Retina (tissue), 1 donor: ENCODE measurements around the gene ZIC5.

ENCODE experiments used
- DNase-seq: peaks from one replicate; pipeline ENCODE4 v3.0.0-alpha.2; 2016

Gene ZIC5

DNA sequence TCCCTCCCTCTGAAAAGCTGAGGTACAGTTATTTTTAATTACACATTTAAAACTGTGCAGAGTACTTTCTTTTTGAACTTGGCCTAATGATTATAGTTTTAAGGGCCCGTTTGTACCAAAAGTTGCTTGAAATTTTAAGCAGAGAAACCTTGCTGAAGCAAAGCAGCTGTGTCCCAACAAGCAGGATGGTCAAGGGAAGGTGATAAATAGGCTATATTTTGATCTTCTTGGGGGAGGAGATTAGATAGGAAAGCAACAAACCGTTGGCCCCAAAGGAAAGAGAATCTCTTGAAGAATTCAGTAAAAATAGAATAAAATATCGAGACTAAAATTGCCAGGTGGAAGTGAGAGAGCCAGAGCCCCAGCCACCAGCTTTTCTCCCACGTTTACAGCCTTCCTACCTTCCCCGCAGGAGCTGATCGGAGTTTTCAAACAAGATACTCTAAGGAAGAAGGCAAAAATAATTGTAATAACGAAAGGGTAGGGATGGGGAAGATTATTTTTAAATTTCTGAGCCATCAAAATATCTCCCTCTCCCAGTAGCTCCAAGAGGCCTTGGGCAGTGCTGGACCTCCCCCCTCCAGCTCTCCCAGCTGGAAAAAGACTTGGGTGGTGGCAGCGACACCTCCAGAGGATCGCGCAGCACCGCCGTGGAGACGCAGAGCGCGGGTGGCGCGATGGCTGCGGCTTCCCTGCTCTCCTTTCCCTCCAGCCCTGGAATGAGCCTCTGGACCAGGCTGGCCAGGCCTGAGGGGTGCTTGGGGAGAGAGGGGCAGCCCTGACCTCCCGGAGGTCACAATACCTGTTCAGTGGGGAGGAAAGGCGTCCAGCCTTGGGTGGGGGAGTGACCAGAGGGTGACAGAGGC is 15.8 kb upstream of the ZIC5 start:
- peak; percentile 90 for DNase-seq

- peak; percentile 77 for DNase-seq
Measured at GRCh38 chr13:99986741-99987140, 15.2 kb upstream of the ZIC5 start.

DNA sequence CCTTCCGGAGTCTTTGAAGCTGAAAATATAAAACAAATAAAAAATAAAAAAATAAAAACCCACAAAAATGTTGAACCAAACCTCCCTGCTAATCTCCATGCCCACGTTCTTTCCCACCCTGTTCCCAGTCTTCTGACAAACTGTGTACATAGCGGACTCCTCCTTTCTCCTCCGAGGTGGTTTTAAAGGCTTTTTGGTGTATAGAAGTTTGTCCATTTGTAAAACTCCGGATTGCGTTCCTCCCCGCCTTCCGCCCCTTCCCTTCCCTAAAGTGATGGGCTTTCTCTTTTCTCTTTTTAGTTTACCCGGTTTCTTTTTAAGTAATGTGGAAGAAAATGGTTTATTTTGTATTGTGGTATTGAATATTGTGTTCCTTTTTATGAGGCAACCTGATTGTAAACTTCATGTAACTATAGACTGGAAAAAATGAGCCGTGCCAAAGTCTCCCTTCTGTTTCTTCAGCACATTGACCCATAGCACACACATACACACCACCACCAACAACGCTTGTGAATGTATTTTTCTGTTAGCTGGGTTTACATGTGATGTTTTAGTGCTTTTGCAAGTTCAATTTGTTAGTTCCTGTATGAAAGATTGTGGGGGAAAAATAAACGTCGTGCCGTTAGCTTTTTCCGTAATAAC is 14.4 kb upstream of the ZIC5 start:
- DNase-seq, result peak; percentile 76

GRCh38 chr13:99985241-99985874 is 13.8 kb upstream of the ZIC5 start:
- DNase-seq, result no peak

DNA sequence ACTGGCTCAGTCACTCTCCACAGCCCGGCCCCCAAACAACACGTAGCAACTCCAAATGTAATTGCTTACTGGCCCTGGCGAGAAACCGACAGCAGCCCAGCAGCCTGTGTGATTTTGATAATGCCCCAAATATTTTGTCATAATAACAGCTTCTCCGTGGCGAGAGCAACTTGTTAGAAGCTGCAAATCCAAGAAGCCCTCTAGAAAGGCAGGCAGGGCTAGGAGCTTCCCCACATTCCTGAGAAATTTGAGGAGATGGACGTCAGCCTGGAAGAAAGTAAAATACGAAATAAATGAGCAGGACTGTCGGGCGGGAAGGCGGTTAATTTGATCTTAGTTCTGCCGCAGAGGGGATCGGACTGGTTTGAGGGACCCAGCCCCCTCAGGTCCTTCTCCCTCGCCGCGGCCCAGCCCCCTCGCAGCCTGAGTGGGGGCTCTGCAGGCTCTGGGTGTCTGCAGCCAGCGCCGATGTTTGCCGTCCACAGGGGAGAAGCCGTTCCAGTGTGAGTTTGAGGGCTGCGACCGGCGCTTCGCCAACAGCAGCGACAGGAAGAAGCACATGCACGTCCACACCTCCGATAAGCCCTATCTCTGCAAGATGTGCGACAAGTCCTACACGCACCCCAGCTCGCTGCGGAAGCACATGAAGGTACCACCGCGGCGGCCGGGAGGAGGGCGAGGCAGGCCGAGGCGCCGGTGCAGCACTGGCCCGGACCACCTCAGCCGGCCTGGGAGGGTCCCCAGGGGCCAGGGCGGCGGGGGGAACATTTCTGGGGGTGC is 13.1 kb upstream of the ZIC5 start:
- peak; percentile 83 for DNase-seq

GRCh38 chr13:99983499-99984401 is 12.2 kb upstream of the ZIC5 start:
- DNase-seq, result peak; percentile 77

DNA sequence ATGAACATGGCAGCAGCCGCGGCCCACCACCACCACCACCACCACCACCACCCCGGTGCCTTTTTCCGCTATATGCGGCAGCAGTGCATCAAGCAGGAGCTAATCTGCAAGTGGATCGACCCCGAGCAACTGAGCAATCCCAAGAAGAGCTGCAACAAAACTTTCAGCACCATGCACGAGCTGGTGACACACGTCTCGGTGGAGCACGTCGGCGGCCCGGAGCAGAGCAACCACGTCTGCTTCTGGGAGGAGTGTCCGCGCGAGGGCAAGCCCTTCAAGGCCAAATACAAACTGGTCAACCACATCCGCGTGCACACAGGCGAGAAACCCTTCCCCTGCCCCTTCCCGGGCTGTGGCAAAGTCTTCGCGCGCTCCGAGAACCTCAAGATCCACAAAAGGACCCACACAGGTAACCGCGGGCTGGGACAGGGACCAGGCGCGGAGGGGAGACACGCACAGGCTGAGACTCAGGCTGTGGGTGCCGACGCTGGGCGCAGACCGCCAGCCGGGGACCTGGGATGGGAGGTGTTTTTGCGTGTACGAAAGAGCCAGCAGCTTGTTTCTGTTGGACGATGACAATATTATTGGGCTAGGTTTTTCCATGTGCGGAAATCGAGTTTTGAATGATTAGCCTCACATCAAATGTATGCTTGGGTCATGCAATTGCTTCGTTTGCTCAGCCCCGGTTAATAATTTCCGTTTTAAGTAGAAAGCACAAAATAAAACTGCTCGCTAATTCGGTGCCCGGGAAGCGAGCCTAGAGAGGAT is 11.3 kb upstream of the ZIC5 start:
- DNase-seq, result peak; percentile 65

- peak; percentile 64 for DNase-seq
Measured at GRCh38 chr13:99982036-99982730, 10.6 kb upstream of the ZIC5 start.

DNA sequence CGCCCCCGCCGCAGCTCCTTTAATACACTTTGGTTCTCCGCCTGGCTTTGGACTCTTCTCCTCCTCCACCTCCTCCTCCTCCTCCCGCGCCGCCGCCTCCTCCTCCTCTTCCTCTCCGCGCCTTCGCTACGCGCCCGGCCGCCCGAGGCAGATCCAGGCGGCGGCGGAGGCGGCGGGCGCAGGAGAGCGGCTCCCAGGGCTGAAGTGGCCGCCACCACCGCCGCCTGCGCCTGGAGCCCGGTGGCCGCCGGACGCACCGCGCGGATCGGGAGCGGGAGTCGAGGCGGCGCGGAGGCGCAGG is 10.1 kb upstream of the ZIC5 start, which contains the start of gene ZIC2:
Gene ZIC2 (plus strand): TSS at position 50 of the 301 bp plus-strand sequence. CDS start 281 bp downstream, outside the sequence.
- no peak for DNase-seq

- DNase-seq, result peak; percentile 94
Measured at GRCh38 chr13:99980824-99981734, 9.5 kb upstream of the ZIC5 start.

- peak; percentile 86 for DNase-seq
Measured at GRCh38 chr13:99980201-99980823, 8.7 kb upstream of the ZIC5 start.

- DNase-seq, result peak; percentile 87
Measured at GRCh38 chr13:99979453-99980200, 8.1 kb upstream of the ZIC5 start.

DNA sequence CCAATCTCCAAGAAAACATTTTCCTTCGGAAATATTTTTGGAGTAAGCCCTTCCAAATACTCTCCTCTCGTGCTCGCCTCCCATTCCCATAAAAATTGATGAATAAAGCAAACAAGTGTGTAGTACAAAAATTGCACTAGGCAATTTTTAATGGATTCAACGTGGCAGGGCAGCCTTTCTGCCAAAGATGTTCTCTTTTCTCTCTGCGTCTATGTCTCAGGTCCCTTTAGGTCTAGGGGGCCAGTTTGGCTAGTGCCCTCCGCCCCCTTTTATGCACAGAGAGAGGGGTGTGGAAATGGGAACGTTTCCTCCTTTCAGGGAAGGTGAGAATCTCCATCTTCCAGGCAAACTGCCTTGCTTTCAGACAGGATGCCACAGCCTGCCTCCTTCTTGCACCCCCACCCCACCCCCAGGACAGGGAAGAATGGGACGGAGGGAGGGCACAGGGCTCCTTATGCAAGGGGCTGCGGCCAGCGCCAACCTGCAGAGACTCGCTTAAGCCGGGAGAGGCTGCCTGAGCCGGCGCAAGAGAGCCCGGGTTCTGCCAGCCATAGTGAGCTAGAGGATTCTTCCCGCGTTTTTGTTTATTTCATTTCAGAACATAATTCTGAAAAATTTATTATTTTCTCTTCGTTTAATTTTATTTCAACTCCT is 7.4 kb upstream of the ZIC5 start:
- peak; percentile 87 for DNase-seq

DNA sequence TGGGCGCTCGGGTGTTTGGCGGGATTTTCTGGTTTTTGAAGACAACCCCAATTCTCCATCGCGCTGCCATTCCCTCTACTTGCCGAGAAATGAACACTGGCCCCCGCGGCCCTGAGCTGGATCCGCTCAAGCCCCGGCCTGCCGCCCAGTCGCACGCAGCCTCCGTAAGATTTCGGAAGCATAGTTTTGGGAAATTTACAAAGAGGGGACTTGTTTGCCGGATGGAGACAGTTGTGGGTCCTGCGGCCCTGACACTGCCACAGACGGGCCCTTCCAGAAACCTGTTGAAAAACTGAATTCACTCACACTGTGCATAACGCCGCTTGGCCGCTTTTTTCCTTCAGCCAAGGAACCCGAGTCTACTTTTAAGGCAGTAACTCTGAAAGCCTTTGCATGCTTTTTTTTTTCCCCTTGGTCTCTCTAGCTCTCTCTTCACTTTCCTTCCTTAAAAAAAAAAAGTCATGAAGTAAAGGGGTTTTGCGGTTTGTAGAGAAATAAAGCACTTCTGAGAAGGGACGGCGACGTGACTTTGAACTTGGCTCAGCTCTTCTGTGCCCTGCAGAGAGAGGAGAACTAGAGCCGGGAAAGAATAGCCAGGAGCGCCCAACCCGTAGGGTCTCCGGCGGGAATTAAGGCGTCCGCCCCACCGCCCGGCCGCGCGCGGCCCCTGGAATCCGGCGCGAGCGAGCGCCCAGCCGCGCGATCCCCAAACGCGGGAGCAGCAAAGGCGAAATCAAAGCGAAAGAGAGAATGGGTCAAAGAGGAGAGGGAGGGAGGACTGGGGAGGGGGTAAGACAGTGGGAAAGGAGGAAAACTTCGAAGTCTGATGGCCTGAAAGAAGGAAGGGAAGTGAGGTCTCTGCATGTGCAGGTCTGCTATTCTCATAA is 6.6 kb upstream of the ZIC5 start:
- peak; percentile 82 for DNase-seq

- DNase-seq, result no peak
Measured at GRCh38 chr13:99977334-99977911, 5.9 kb upstream of the ZIC5 start.

DNA sequence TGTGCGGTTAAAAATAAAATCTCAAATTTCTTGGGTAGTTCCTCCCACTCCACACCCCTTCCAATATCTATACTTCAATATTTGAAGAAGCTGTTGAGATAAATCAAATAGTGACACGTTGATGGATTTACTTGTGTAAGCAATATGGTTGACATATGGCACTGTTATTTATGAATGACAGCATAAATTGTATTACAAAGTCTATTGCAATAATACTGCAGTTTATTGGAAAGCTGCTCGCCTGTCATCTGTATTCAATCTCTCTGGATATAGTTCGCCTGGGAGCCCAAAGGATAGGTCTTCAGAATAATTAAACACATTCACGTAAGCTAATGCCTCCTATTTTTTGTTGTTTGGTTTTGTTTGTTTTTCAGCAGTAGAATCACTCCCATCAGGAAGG is 5.0 kb upstream of the ZIC5 start:
- peak; percentile 45 for DNase-seq
